GM12864 (cell line): ENCODE data around the gene CPVL.

Experiments
- DNase-seq: peaks from one replicate; pipeline ENCODE4 v3.0.0-alpha.2; 2011; ENCODE audit warnings: low read depth
- H3K4me3 ChIP-seq: 2 replicates; pipeline ENCODE4 v1.5.1; 2011; ENCODE audit warnings: mild to moderate bottlenecking, low read depth, low read length, control low read depth
- CTCF ChIP-seq: IDR thresholded peaks from 2 replicates; pipeline ENCODE4 v1.5.1; 2011; ENCODE audit warnings: low read depth, mild to moderate bottlenecking, moderate library complexity, low read length, control low read depth, inconsistent platforms; ENCODE audit errors: missing control alignments

Gene CPVL

GRCh38 chr7:29132980-29133379 is 13.4 kb downstream of the CPVL start:
- no peak overlapping the region for H3K4me3 ChIP-seq
- no peak for TF ChIP-seq CTCF
- DNase-seq, result no peak

DNA sequence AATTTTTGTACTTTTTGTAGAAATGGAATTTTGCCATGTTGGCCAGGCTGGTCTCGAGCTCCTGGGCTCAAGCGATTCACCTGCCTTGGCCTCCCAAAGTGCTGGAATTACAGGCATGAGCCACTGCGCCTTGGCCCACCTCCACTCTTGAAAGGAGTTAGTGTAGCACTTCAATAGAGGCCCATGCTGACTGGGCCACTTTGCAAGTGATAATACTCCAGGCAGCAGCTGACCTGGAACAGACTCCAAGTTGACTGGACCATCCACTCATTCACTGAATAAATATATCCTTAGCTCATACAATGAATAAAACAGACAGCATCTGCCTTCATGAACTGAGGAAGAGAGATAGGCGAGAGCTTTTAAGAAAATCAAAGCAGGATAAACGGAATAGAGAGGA is 14.7 kb downstream of the CPVL start:
- no peak for DNase-seq
- TF ChIP-seq CTCF, result no peak
- no peak overlapping the region for H3K4me3 ChIP-seq

DNA sequence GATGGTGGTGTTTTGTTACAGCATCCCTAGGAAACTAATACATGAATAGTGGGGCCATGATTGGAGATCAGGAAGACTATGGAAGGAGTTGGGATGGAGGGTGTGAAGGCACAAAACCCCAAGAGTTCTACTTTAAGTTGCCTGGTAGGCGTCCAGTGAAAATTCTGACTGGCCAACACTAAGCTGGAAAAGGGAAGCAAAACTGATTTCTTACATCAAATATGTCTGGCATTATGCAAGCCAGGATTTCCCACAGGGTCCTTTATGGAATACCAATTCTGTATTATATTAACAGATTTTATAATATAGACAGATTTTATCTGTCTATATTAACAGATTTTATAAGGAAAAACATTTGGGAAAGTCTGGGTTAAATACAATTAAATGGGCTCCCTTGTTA is 16.2 kb downstream of the CPVL start:
- no peak for DNase-seq
- no peak for TF ChIP-seq CTCF
- no peak overlapping the region for H3K4me3 ChIP-seq

- no peak overlapping the region for H3K4me3 ChIP-seq
- DNase-seq, result no peak
- no peak for TF ChIP-seq CTCF
Observed at GRCh38 chr7:29127527-29127926, 18.8 kb downstream of the CPVL start.

- no peak for DNase-seq
Observed at GRCh38 chr7:29126804-29127203, 19.5 kb downstream of the CPVL start.

DNA sequence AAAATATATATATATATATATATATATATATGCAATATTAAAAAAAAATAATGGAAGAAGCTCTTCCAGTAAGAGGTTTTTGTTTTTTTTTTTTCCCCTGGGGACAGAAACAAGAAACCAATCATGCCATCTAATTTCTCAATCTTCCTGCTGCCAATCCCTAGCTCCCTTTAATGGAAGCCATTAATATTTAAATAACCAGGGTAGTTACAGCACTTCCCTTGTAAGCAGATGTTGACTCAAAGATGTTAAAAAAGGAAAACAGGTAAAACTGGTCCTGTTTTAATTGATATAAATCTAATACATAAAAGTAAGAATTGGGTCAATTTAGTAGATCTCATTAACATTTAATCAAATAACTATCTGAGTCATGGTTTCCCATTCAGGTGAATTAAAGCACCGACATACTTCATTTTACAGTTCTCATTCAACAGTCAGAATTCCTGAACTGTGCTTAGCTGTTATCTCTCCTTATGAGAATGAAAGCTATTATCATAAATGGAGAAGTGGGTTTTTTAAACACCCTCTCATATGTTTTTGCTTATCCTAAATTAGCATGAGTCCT is 22.6 kb downstream of the CPVL start:
- no peak for TF ChIP-seq CTCF
- H3K4me3 ChIP-seq, result no peak overlapping the region
- no peak for DNase-seq

More at GRCh38 chr7:29126804-29127203, 19.5 kb downstream of the CPVL start:
- no peak for TF ChIP-seq CTCF
- H3K4me3 ChIP-seq, result no peak overlapping the region

DNA sequence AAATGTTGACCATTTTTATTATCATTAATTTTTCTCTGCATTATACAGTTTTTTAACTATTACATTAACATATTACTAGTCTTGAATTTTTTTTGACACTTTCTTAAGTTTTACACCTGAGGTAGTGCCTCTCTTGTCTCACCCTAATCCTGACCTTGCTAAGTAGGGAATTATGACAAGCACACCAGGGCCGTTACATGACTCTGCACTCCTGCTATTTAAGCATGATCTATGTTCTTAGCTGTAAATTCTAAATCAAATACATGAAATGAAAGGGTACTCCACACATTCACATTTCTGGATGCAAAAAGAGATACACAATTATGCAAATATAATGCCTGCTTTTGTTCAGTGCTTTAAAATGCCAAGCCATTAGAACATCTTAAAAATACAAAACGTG is 23.6 kb downstream of the CPVL start:
- H3K4me3 ChIP-seq, result no peak overlapping the region
- TF ChIP-seq CTCF, result no peak
- no peak for DNase-seq
